Measurements from ENCODE around the gene PREX1. TPM values are rescaled to one million over a fixed set of nuclear protein-coding genes. Genes with fewer than 3 reads are reported as not detected.

The PREX1 gene
- total RNA-seq, 1 donor, result 57.4 TPM

DNA sequence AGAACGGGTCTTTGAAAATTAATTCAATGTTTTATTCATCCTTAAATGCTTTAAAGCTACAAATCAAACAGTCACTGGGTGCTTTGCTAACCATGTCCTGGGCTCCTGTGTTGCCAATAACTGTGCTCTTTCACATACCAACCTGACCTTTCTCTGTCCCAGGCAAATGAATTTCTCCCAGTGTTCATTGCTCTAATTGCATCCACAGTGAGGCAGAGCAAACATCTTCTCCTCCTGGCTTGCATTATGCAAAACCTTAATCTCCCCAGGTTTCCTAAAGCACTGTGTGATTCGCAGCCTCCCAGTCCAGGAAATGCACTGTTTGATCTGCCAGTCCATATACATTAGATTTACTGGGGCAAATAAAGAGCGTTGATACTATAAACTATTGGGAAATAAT is 219.0 kb downstream of the PREX1 start:
- DNase-seq (ENCODE audit: low read depth), result no peak
- TF ChIP-seq, protein P1, sequence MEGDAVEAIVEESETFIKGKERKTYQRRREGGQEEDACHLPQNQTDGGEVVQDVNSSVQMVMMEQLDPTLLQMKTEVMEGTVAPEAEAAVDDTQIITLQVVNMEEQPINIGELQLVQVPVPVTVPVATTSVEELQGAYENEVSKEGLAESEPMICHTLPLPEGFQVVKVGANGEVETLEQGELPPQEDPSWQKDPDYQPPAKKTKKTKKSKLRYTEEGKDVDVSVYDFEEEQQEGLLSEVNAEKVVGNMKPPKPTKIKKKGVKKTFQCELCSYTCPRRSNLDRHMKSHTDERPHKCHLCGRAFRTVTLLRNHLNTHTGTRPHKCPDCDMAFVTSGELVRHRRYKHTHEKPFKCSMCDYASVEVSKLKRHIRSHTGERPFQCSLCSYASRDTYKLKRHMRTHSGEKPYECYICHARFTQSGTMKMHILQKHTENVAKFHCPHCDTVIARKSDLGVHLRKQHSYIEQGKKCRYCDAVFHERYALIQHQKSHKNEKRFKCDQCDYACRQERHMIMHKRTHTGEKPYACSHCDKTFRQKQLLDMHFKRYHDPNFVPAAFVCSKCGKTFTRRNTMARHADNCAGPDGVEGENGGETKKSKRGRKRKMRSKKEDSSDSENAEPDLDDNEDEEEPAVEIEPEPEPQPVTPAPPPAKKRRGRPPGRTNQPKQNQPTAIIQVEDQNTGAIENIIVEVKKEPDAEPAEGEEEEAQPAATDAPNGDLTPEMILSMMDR (IDR thresholded peaks at IDR 0.05; ENCODE audit: insufficient read depth, low read depth, low read length), result no peak
- H3K4me3 ChIP-seq (ENCODE audit: low read depth, low read length), result no peak overlapping the region

GRCh38 chr20:48607544-48607865 is 220.3 kb downstream of the PREX1 start:
- TF ChIP-seq, protein P1 (IDR thresholded peaks at IDR 0.05; ENCODE audit: insufficient read depth, low read depth, low read length), result no peak
- no peak overlapping the region for H3K4me3 ChIP-seq (ENCODE audit: low read depth, low read length)
- no peak for DNase-seq (ENCODE audit: low read depth)

GRCh38 chr20:48606841-48607543 is 220.8 kb downstream of the PREX1 start:
- H3K4me3 ChIP-seq (ENCODE audit: low read depth, low read length), result no peak overlapping the region
- TF ChIP-seq, protein P1 (IDR thresholded peaks at IDR 0.05; ENCODE audit: insufficient read depth, low read depth, low read length), result no peak

GRCh38 chr20:48606172-48606840 is 221.5 kb downstream of the PREX1 start:
- TF ChIP-seq, protein P1 (IDR thresholded peaks at IDR 0.05; ENCODE audit: insufficient read depth, low read depth, low read length), result no peak
- H3K4me3 ChIP-seq (ENCODE audit: low read depth, low read length), result no peak overlapping the region
- DNase-seq (ENCODE audit: low read depth), result no peak

More at GRCh38 chr20:48606841-48607543, 220.8 kb downstream of the PREX1 start:
- DNase-seq (ENCODE audit: low read depth), result no peak

DNA sequence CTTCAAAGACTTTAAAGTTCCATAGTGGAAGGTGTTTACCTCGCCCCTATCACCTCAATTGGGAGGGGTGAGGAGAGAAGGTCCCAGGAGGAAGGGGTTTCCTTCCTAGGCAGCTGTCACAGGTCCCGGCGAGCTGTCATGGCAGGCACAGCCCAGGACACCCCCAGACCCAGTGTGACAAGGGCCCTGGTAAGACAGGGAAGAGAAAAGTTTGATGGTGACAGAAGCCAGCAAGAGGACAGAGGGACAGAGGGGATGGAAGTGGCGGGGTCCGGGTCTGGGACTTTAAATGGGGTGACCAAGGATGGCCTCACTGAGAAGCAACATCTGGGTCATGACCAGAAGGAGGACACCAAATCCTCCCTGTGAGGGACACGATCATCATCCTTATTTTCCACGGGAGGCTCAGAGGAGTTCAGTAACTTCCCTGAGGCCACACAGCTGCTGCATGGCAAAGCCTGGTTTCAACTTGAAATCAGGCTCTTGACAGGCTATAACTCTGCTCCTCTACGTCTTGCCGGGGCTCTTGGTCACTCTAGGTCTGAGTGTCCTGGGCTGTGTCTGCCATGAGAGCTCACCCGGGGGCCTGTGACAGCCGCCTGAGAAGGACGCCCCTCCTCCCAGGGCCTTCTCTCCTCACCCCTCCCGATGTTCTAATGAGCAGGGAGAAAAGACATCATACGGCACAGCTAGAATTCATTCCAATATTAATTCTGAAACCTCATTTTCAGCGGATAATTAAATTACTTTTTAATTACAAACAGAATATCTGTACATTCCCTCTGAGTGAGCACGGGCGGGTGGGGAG is 222.2 kb downstream of the PREX1 start:
- TF ChIP-seq, protein P1 (IDR thresholded peaks at IDR 0.05; ENCODE audit: insufficient read depth, low read depth, low read length), result no peak
- H3K4me3 ChIP-seq (ENCODE audit: low read depth, low read length), result no peak overlapping the region
- no peak for DNase-seq (ENCODE audit: low read depth)

DNA sequence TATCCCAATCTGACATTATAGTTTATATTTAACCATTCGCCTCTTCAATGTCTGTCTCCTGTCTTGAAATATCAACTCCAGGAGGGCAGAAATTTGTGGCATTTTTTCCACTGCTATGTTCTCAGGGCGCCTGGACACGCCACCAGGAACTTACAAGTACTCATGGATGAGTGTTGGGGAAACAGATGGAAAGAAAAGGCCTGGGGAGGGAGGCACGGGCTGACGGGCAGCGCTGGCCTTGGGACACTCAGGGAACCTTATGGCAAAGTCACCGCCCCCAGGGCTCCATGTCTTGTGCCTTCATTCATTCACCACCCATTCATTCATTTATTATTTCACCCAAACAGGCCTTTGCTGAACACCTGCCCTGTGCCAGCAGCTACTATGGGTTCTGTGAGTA is 222.9 kb downstream of the PREX1 start:
- no peak overlapping the region for H3K4me3 ChIP-seq (ENCODE audit: low read depth, low read length)
- TF ChIP-seq, protein P1 (IDR thresholded peaks at IDR 0.05; ENCODE audit: insufficient read depth, low read depth, low read length), result no peak
- DNase-seq (ENCODE audit: low read depth), result no peak
